Stimulated activated naive CD8-positive, alpha-beta T cell treated with anti-CD3 and anti-CD28 coated beads, Interleukin-15, amount 100 ng/mL, for 72 hours (primary cell): Measurements from ENCODE around the gene TBC1D10A.
A peak's percentile ranks its signal among the peaks of the same experiment; 100 is the strongest.

ENCODE experiments used
- ATAC-seq: fragments of 150-1000 bp; cut with Tn5 transposase; 2 replicates; pipeline ENCODE4 v1.10.0; 2021; ENCODE audit warnings: mild to moderate bottlenecking, moderate library complexity
- DNase-seq, 2 donors: peaks; one replicate each; pipeline ENCODE4 v3.0.0; 2021 to 2022
- H3K27ac Mint-ChIP-seq, 2 donors: one replicate each; pipeline ENCODE4 v1.8.0; 2022; ENCODE audit warnings: mild to moderate bottlenecking in 2 of 2, mixed read lengths in 2 of 2, moderate library complexity in 2 of 2
- H3K27me3 Mint-ChIP-seq: one replicate; pipeline ENCODE4 v1.8.0; 2022; ENCODE audit warnings: mixed read lengths
- H3K4me1 Mint-ChIP-seq: one replicate; pipeline ENCODE4 v1.8.0; 2022; ENCODE audit warnings: mild to moderate bottlenecking, mixed read lengths
- H3K4me3 Mint-ChIP-seq, 2 donors: one replicate each; pipeline ENCODE4 v1.8.0; 2022; ENCODE audit warnings: mild to moderate bottlenecking in 2 of 2, mixed read lengths in 2 of 2, moderate library complexity in 1 of 2
- H3K9me3 Mint-ChIP-seq, 2 donors: one replicate each; pipeline ENCODE4 v1.8.0; 2022; ENCODE audit warnings: mixed read lengths in 2 of 2

The TBC1D10A gene

GRCh38 chr22:30248484-30248883 is 78.3 kb downstream of the TBC1D10A start:
- Mint-ChIP-seq H3K4me1 (peaks cover 99% of the 10 kb centered on the region), H3K9me3 (no peaks in the 10 kb centered on the region), H3K4me3 (peak overlapping the region; percentile 96 to 100), H3K27me3 (no peaks in the 10 kb centered on the region), H3K27ac (peak overlapping the region in 1 of 2 donors; percentile 95)
- DNase-seq (no peak), ATAC-seq (no peak)

- H3K27me3 Mint-ChIP-seq, result no peaks in the 10 kb centered on the region
- no peaks in the 10 kb centered on the region for H3K9me3 Mint-ChIP-seq
- ATAC-seq (no peak), DNase-seq (no peak)
- H3K27ac Mint-ChIP-seq, result peak overlapping the region; percentile 60 to 100
- peak overlapping the region; percentile 96 to 100 for H3K4me3 Mint-ChIP-seq
- peaks cover 99% of the 10 kb centered on the region for H3K4me1 Mint-ChIP-seq
Measured at GRCh38 chr22:30247974-30248373, 78.8 kb downstream of the TBC1D10A start.

GRCh38 chr22:30247561-30247960 is 79.2 kb downstream of the TBC1D10A start:
- no peak for ATAC-seq
- H3K9me3 Mint-ChIP-seq, result no peaks in the 10 kb centered on the region
- H3K27me3 Mint-ChIP-seq, result no peaks in the 10 kb centered on the region
- H3K27ac Mint-ChIP-seq, result peak overlapping the region; percentile 60 to 100
- no peak for DNase-seq
- peaks cover 99% of the 10 kb centered on the region for H3K4me1 Mint-ChIP-seq
- peak overlapping the region; percentile 96 to 100 for H3K4me3 Mint-ChIP-seq

- Mint-ChIP-seq H3K27me3 (no peaks in the 10 kb centered on the region), H3K27ac (peak overlapping the region; percentile 97 to 100), H3K4me3 (peak overlapping the region; percentile 96 to 100), H3K4me1 (peaks cover 99% of the 10 kb centered on the region), H3K9me3 (no peaks in the 10 kb centered on the region)
- ATAC-seq (peak; percentile 24), DNase-seq (peak in 1 of 2 donors; percentile 52)
Measured at GRCh38 chr22:30246814-30247376, 79.8 kb downstream of the TBC1D10A start.

GRCh38 chr22:30245985-30246813 is 80.5 kb downstream of the TBC1D10A start, which contains the start of gene LIF:
Gene LIF, minus strand, starts transcription at chr22:30246759. Its CDS starts 64 bp downstream, at chr22:30246695.
- DNase-seq, result peak; percentile 68 to 72
- Mint-ChIP-seq H3K27ac (peak within 1 kb of the TSS; percentile 99 to 100), H3K9me3 (no peaks in the 10 kb centered on the region), H3K4me1 (peaks cover 99% of the 10 kb centered on the region), H3K4me3 (peak within 1 kb of the TSS; percentile 96 to 100), H3K27me3 (no peaks in the 10 kb centered on the region)
- ATAC-seq, result peak; percentile 65

GRCh38 chr22:30245181-30245984 is 81.4 kb downstream of the TBC1D10A start:
- H3K9me3 Mint-ChIP-seq, result no peaks in the 10 kb centered on the region
- DNase-seq, result peak in 1 of 2 donors; percentile 42
- ATAC-seq, result peak; percentile 1
- no peaks in the 10 kb centered on the region for H3K27me3 Mint-ChIP-seq
- H3K4me1 Mint-ChIP-seq, result peaks cover 99% of the 10 kb centered on the region
- peak overlapping the region; percentile 97 to 99 for H3K27ac Mint-ChIP-seq
- peak overlapping the region; percentile 96 to 100 for H3K4me3 Mint-ChIP-seq

GRCh38 chr22:30244641-30245040 is 82.1 kb downstream of the TBC1D10A start:
- H3K9me3 Mint-ChIP-seq, result no peaks in the 10 kb centered on the region
- no peak for ATAC-seq
- DNase-seq, result no peak
- H3K27ac Mint-ChIP-seq, result peak overlapping the region; percentile 97 to 99
- no peaks in the 10 kb centered on the region for H3K27me3 Mint-ChIP-seq
- H3K4me1 Mint-ChIP-seq, result peaks cover 92% of the 10 kb centered on the region
- H3K4me3 Mint-ChIP-seq, result peak overlapping the region; percentile 96 to 100

- H3K4me1 Mint-ChIP-seq, result peaks cover 91% of the 10 kb centered on the region
- ATAC-seq, result no peak
Measured at GRCh38 chr22:30244066-30244465, 82.7 kb downstream of the TBC1D10A start.

GRCh38 chr22:30243661-30244060 is 83.1 kb downstream of the TBC1D10A start:
- H3K27ac Mint-ChIP-seq, result peak overlapping the region; percentile 84 to 85
- DNase-seq, result no peak
- no peaks in the 10 kb centered on the region for H3K9me3 Mint-ChIP-seq
- H3K27me3 Mint-ChIP-seq, result no peaks in the 10 kb centered on the region
- H3K4me1 Mint-ChIP-seq, result peaks cover 91% of the 10 kb centered on the region
- no peak for ATAC-seq
- peak overlapping the region; percentile 96 to 100 for H3K4me3 Mint-ChIP-seq

More at GRCh38 chr22:30244066-30244465, 82.7 kb downstream of the TBC1D10A start:
- DNase-seq, result no peak
- Mint-ChIP-seq H3K27me3 (no peaks in the 10 kb centered on the region), H3K27ac (peak overlapping the region; percentile 21 to 97), H3K4me3 (peak overlapping the region; percentile 96 to 100), H3K9me3 (no peaks in the 10 kb centered on the region)
